Measurements from ENCODE around the gene RNMT.
"Not testable (repeated sequence)": the region's sequence is repeated elsewhere in the genome, so short reads cannot be mapped to it uniquely, and the experiment has no call there.

Gene RNMT

DNA sequence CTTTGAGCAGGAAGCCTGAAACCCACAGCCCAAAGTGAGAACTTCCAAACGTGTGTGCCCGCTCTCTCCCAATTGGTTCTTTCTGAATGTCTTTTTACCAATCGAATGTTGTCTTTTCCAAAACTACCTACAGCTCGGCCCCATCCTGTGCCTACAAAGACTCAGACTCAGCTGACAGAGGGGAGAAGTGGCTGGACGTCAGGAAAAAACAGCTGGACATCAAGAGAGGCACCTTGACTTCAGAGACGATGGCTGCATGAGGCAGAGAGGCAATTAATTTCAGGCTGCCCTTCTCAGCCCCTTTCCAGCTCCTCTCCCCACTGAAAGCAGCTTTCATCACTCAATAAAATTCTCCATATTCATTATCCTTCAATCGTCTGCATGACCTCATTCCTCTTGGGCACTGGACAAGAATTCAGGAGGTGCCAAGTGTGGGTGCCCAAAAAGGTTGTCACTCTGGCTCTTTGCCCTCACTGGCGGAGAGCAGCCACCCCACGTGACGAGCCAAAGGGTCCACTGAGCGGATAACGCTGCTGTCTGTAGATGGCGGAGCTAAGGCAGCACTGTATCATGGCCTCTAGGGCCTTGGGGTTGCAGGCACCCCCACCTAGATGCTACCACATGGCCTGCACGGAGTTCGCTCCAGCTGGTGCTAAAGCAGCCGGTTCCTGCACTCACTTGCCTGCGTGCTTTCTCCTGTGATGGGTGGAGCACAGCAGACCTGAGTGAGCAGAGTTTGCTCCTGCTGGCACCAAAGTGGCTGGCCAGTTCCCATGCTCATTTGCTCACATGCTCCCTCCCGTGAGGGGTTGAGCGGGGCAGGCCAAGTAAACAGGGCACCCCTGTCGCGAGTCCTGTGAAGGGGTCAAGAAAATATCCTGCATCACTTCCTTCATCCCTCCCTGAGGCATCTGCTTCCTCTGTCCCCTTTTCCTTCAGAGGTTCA lies 38.0 kb upstream of the RNMT start:
- Histone ChIP-seq H3K4me3 (no peak overlapping the region), H3K4me1 (peaks cover 0 to 13% (median 2%) of the 10 kb centered on the region in 4 donors), H3K36me3 (no peaks in the 10 kb centered on the region), H3K27ac (no peak overlapping the region), H3K27me3 (no peaks in the 10 kb centered on the region), H3K9me3 (no peaks in the 10 kb centered on the region)
- TF ChIP-seq, protein P1, sequence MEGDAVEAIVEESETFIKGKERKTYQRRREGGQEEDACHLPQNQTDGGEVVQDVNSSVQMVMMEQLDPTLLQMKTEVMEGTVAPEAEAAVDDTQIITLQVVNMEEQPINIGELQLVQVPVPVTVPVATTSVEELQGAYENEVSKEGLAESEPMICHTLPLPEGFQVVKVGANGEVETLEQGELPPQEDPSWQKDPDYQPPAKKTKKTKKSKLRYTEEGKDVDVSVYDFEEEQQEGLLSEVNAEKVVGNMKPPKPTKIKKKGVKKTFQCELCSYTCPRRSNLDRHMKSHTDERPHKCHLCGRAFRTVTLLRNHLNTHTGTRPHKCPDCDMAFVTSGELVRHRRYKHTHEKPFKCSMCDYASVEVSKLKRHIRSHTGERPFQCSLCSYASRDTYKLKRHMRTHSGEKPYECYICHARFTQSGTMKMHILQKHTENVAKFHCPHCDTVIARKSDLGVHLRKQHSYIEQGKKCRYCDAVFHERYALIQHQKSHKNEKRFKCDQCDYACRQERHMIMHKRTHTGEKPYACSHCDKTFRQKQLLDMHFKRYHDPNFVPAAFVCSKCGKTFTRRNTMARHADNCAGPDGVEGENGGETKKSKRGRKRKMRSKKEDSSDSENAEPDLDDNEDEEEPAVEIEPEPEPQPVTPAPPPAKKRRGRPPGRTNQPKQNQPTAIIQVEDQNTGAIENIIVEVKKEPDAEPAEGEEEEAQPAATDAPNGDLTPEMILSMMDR (IDR thresholded peaks at IDR 0.05): no peak
- no peak for DNase-seq
- intact Hi-C loops (cut with DNase I; ENCODE audit: low total_unique reads): no loop called here

DNA sequence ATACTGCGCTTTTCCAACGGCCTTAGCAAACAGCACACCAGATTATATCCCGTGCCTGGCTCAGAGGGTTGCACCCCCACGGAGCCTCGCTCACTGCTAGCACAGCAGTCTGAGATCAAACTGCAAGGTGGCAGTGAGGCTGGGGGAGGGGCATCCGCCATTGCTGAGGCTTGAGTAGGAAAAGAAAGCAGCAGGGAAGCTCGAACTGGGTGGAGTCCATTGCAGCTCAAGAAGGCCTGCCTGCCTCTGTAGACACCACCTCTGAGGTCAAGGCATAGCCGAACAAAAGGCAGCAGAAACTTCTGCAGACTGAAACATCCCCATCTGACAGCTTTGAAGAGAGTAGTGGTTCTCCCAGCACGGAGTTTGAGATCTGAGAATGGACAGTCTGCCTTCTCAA lies 36.4 kb upstream of the RNMT start:
- not testable (repeated sequence) for DNase-seq

DNA sequence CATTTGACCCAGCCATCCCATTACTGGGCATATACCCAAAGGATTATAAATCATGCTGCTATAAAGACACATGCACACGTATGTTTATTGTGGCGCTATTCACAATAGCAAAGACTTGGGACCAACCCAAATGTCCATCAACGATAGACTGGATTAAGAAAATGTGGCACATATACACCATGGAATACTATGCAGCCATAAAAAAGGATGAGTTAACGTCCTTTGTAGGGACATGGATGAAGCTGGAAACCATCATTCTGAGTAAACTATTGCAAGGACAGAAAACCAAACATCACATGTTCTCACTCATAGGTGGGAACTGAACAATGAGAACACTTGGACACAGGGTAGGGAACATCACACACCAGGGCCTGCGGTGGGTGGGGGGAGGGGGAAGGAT lies 31.1 kb upstream of the RNMT start:
- not testable (repeated sequence) for H3K27ac ChIP-seq

More for the DNA sequence above, 36.4 kb upstream of the RNMT start:
- intact Hi-C loops (cut with DNase I; ENCODE audit: low total_unique reads); H3K27me3 ChIP-seq; H3K4me3 ChIP-seq; H3K36me3 ChIP-seq; H3K27ac ChIP-seq; H3K9me3 ChIP-seq: not testable (repeated sequence)
- peaks cover 0 to 13% (median 2%) of the 10 kb centered on the region in 4 donors for H3K4me1 ChIP-seq

DNA sequence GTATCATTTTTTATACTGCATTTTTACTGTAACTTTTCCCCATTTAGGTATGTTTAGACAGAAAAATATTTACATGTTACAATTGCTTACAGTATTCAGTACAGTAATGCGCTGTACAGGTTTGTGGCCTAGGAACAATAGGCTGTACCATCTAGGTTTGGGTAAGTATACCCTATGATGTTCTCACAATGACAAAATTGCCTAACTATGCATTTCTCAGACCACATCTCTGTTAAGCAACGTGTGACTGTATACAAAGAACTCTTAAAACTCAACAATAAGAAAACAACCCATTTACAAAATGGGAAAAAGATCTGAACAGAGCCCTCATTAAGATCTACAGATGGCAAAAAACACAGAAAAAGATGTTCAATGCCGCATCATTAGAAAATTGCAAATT lies 29.5 kb upstream of the RNMT start:
- Histone ChIP-seq H3K27me3 (no peaks in the 10 kb centered on the region), H3K36me3 (no peaks in the 10 kb centered on the region), H3K4me1 (no peaks in the 10 kb centered on the region), H3K9me3 (peaks cover 0 to 7% (median 0%) of the 10 kb centered on the region in 3 donors), H3K4me3 (no peak overlapping the region), H3K27ac (no peak overlapping the region)
- no peak for DNase-seq
- TF ChIP-seq, protein P1 (IDR thresholded peaks at IDR 0.05): no peak
- intact Hi-C loops (cut with DNase I; ENCODE audit: low total_unique reads): no loop called here

More for the DNA sequence above, 31.1 kb upstream of the RNMT start:
- H3K4me1 ChIP-seq; H3K4me3 ChIP-seq; H3K36me3 ChIP-seq; DNase-seq; H3K27me3 ChIP-seq; H3K9me3 ChIP-seq; intact Hi-C loops (cut with DNase I; ENCODE audit: low total_unique reads): not testable (repeated sequence)

DNA sequence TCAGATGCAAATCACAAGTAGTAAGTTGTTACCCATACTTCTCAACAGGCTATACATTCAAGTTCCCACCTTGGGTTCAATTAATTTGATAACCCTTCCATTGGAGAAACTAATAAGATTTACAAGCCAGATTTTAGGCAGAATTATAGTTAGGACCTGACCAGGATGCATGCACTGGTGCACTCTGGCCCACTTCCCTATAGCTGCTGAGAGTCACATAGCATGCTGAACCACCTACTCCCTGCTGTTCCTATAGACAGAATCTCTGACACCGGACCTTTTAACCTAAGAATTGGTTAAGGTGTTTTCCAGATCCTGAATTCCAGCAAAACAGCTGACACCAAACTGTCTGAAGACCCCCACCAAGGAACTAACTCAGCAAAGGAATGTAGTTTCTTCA lies 26.3 kb upstream of the RNMT start:
- TF ChIP-seq, protein P1 (IDR thresholded peaks at IDR 0.05): no peak
- H3K27ac ChIP-seq: no peak overlapping the region
- no peaks in the 10 kb centered on the region for H3K4me1 ChIP-seq
- H3K4me3 ChIP-seq: no peak overlapping the region
- intact Hi-C loops (cut with DNase I; ENCODE audit: low total_unique reads): no loop called here
- H3K27me3 ChIP-seq: no peaks in the 10 kb centered on the region
- H3K36me3 ChIP-seq: no peaks in the 10 kb centered on the region
- DNase-seq: no peak
- peaks cover 0 to 7% (median 0%) of the 10 kb centered on the region in 3 donors for H3K9me3 ChIP-seq

DNA sequence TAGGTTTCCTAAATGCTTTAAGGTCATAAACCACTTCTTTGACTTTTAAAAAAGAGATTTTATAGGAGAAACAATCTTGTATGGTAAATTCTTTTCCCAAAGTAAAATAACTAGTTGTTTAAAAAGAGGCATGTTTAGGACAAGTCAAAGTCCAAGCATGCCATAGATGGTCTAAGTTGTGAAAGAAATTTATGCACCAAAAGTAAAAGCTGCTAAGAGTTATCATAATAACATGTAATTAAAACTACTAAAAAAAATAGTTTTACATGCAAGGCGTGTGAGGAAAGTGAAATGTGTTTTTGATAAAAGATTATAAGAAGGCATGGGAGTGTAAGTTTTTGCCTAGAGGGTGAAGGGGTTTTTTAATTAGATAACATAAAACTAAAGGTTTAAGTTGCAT lies 22.6 kb upstream of the RNMT start:
- intact Hi-C loops (cut with DNase I; ENCODE audit: low total_unique reads): no loop called here
- Histone ChIP-seq H3K27ac (no peak overlapping the region), H3K4me3 (no peak overlapping the region), H3K27me3 (no peaks in the 10 kb centered on the region), H3K36me3 (no peaks in the 10 kb centered on the region), H3K9me3 (peaks cover 0 to 7% (median 0%) of the 10 kb centered on the region in 3 donors), H3K4me1 (no peaks in the 10 kb centered on the region)
- TF ChIP-seq, protein P1 (IDR thresholded peaks at IDR 0.05): no peak
- DNase-seq: no peak

Data from tibial artery (tissue), 4 donors.